NT2/D1 (cell line): ENCODE data around the gene PHTF1.

Experiments
- SUZ12 ChIP-seq: IDR thresholded peaks from 2 replicates; pipeline ENCODE4 v1.6.1; 2011; ENCODE audit not compliant: insufficient read length, insufficient read depth; ENCODE audit errors: extremely low read depth
- YY1 ChIP-seq: IDR thresholded peaks from 2 replicates; pipeline ENCODE4 v1.6.1; 2011; ENCODE audit not compliant: insufficient read length, insufficient read depth
- ZNF274 ChIP-seq: IDR thresholded peaks from 2 replicates; pipeline ENCODE4 v1.6.1; 2011; ENCODE audit warnings: mild to moderate bottlenecking, low read depth, low read length

DNA sequence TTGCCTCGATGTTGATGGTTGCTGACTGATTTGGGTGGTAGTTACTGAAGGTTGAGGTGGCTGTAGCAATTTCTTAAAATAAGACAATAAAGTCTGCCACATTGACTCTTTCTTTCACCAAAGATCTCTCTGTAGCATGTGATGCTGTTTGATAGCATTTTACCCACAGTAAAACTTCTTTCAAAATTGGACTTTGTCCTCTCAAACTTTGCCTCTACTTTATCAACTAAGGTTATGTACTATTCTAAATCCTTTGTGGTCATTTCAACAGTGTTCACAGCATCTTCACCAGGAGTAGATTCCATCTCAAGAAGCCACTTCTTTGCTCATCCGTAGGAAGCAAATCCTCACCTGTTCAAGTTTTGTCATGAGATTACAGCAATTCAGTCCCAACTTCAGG, 93.2 kb downstream of the PHTF1 start:
- TF ChIP-seq ZNF274 (no peak), YY1 (no peak), SUZ12 (no peak)
